WI38 (cell line): ENCODE data around the gene EMB.
"Not testable (repeated sequence)": the region's sequence is repeated elsewhere in the genome, so short reads cannot be mapped to it uniquely, and the experiment has no call there.

Experiments
- H3K4me3 ChIP-seq: 2 replicates; pipeline ENCODE4 v1.5.1; 2011; ENCODE audit warnings: low read depth, mild to moderate bottlenecking, control low read depth, low read length
- TF ChIP-seq, protein P1 (sequence below): IDR thresholded peaks from 2 replicates; pipeline ENCODE4 v1.5.1; 2012; ENCODE audit warnings: low read depth, mild to moderate bottlenecking, control low read depth, low read length

EMB gene, protein sequence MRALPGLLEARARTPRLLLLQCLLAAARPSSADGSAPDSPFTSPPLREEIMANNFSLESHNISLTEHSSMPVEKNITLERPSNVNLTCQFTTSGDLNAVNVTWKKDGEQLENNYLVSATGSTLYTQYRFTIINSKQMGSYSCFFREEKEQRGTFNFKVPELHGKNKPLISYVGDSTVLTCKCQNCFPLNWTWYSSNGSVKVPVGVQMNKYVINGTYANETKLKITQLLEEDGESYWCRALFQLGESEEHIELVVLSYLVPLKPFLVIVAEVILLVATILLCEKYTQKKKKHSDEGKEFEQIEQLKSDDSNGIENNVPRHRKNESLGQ

DNA sequence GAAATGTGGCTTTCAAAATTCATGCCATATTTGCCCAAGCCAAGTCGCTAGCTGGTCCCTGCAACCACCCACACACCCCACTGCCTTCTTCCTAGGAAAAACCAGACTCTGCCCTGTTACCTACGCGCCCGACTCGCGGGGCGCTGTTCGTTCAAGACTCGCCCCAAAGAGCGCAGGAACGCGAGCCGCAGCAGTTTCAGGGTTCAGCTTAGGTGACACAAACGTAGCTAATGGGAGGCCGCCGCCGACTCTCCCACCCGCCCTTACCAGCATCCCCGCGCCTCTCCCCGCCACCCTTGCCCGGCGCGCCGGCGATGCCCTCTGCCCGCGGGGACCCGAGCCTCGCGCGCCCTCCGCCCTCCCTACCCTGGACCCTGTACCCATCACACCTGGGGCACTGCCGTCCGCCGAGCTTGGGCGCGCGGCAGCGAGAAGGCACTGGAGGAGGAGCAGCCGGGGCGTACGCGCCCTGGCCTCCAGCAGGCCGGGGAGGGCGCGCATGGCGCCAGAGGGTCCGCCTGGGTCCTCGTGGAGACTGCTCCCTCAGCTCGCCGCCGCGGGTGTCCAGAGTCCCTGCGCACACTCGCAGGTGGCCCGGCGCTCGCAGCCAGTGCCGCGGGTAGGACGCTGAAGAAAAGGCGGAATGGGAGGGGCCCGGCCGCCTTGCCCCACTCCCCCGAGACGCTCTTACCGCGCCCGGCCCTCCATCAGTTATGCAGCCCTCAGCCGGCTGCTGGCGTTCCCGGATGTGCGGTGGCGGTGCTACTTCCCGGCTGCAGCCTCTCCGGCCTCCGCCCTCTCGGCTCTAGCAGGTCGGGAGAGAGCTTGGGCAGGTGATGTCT is at the start of gene EMB:
EMB (minus strand) TSS at position 638 of the 842 bp plus-strand sequence; CDS start at position 501, 137 bp downstream.
- H3K4me3 ChIP-seq = no peak within 1 kb of the TSS; the same call in 1 of the 2 replicates
- TF ChIP-seq, protein P1, sequence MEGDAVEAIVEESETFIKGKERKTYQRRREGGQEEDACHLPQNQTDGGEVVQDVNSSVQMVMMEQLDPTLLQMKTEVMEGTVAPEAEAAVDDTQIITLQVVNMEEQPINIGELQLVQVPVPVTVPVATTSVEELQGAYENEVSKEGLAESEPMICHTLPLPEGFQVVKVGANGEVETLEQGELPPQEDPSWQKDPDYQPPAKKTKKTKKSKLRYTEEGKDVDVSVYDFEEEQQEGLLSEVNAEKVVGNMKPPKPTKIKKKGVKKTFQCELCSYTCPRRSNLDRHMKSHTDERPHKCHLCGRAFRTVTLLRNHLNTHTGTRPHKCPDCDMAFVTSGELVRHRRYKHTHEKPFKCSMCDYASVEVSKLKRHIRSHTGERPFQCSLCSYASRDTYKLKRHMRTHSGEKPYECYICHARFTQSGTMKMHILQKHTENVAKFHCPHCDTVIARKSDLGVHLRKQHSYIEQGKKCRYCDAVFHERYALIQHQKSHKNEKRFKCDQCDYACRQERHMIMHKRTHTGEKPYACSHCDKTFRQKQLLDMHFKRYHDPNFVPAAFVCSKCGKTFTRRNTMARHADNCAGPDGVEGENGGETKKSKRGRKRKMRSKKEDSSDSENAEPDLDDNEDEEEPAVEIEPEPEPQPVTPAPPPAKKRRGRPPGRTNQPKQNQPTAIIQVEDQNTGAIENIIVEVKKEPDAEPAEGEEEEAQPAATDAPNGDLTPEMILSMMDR = no peak

DNA sequence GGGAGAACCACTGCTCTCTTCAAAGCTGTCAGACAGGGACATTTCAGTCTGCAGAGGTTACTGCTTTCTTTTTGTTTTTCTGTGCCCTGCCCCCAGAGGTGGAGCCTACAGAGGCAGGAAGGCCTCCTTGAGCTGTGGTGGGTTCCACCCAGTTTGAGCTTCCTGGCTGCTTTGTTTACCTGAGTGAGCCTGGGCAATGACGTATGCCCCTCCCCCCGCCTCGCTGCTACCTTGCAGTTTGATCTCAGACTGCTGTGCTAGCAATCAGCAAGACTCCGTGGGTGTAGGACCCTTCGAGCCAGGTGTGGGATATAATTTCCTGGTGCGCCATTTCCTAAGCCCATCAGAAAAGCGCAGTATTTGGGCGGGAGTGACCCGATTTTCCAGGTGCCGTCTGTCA is 48.4 kb upstream of the EMB start:
- H3K4me3 ChIP-seq = not testable (repeated sequence)

DNA sequence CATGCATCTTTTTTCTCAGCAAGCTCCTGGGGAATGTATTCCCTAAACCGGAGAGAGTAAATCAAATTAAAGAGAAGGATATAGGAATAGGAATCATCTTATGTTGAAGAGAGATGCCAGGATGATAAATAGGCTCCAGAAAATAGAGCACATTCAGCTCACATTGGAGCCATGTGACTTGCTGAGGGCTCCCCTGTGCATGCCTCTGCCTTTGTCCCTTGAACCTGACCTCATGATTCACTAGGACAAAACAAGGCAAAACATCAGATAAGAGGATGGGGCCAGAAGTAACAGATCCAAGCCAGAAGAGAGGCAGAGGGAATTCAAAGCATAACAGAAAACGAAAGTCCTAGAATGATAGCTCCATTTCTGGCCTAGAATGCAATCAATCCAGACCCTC is 37.7 kb upstream of the EMB start:
- H3K4me3 ChIP-seq = not testable (repeated sequence)

DNA sequence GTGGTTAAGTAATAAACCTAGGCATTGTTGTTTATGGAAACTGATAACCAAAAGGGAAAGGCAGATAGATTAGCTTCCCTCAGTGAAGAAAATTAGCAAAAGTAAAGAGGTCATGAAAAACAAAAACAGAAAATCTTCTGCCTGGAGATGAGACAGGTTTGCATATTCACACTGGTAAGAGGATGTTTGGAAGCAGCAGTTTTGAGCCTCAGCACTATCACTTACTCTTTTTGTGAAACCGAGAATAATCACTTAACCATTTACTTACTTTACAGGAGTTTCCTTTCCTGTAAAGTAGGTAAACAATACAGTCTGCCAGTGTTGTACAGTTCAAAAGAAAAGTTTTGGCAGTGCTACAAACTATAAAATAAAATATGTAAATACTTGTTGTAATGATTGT is 35.5 kb upstream of the EMB start:
- TF ChIP-seq, protein P1 = no peak

DNA sequence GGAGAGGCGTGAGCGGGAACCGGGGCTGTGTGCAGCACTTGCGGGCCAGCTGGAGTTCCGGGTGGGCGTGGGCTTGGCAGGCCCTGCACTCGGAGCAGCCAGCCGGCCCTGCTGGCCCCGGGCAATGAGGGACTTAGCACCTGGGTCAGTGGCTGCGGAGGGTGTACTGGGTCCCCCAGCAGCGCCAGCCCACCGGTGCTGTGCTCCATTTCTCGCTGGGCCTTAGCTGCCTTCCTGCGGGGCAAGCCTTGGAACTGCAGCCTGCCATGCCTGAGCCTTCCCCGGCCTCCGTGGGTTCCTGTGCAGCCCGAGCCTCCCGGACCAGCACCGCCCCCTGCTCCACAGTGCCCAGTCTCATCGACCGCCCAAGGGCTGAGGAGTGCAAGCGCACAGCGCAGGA is 23.9 kb upstream of the EMB start:
- not testable (repeated sequence) for H3K4me3 ChIP-seq

More for the DNA sequence above, 35.5 kb upstream of the EMB start:
- no peak overlapping the region for H3K4me3 ChIP-seq

DNA sequence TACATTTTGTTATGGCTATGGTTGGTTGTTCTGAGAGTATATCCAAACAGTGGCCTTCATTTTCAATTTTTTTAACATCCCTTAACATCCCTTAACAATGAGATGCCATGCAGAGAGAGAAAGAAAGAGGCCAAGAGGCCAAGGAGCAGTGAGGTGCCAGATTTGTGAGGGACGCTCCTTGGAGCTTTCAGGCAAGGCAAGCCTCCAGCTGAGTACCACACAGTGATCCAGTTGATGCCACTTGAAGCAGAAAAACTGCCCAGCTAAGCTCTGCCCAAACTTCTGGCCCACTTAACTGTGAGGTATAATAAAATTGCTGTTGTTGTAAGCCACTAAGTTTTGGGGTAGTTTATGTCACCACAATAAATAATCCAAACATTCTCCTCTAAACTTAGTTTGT is 22.6 kb upstream of the EMB start:
- TF ChIP-seq, protein P1 = no peak
- H3K4me3 ChIP-seq = no peak overlapping the region

DNA sequence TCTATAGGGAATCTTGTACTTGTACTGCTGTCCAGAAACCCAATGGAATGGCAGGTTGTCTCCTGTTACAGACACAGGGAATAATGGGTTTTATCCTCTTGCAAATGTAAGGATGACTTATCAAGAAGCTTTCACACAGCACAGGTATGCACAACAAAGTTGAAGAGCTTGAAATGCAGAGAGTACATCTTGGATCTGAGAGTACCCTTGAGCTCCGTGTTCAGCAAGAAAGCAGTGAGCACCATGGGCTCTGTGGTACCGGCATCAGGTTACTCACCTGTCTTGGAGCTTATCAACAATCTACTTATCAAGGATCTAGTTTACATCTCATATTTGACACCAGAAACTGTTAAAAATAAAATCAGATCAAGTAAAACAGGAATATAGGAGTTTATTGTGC is 22.0 kb upstream of the EMB start:
- no peak overlapping the region for H3K4me3 ChIP-seq
- TF ChIP-seq, protein P1 = no peak

DNA sequence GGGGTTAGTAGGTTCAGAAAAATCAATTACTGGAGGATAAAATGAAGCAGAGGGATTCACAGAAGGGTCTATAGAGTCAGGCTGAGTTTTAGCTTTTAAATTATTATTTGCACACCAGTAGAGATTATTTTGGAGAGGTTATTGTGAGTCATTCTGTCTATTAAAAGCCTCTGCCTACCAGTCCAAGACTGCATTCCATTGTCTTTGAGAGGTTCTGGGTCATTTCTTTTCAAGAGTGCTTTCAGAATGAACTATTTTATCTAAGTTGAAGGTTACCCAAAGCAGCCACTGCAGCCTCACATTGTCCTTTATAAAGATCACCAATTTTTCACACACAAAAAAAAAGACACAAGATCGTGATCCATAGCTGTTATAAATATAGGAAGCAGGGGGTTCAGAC is 21.5 kb upstream of the EMB start:
- H3K4me3 ChIP-seq = not testable (repeated sequence)

DNA sequence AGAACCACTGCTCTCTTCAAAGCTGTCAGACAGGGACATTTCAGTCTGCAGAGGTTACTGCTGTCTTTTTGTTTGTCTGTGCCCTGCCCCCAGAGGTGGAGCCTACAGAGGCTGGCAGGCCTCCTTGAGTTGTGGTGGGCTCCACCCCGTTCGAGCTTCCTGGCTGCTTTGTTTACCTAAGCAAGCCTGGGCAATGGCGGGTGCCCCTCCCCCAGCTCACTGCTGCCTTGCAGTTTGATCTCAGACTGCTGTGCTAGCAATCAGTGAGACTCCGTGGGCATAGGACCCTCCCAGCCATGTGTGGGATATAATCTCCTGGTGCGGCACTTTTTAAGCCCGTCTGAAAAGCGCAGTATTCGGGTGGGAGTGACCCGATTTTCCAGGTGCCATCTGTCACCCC is 17.3 kb upstream of the EMB start:
- H3K4me3 ChIP-seq = not testable (repeated sequence)

DNA sequence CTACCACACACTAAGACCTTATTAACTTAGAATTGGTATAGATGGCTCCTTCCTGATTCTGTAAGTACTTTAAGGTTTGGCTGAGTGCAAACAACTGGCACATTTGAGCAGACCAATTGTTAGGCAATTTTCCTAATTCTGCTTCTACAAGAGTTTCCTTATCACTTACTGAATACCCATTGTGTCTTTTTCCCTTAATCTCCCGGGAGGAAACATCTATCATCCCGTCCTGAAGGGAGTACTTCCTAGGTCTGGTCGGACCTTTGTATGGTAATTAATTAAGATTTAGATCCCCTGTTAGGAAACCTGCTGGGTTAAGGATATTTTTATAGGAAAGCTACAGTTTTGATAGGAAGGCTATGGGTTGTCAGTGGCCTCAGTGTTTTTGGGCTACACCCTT is 8.2 kb upstream of the EMB start:
- not testable (repeated sequence) for H3K4me3 ChIP-seq
